Naive thymus-derived CD8-positive, alpha-beta T cell (primary cell): ENCODE data around the gene SRPK2. TPM values are rescaled to one million over a fixed set of nuclear protein-coding genes. Genes with fewer than 3 reads are reported as not detected.
A peak's percentile ranks its signal among the peaks of the same experiment; 100 is the strongest.
"Not testable (repeated sequence)": the region's sequence is repeated elsewhere in the genome, so short reads cannot be mapped to it uniquely, and the experiment has no call there.

Experiments used
- ATAC-seq, 2 donors: fragments of 150-1000 bp; cut with Tn5 transposase in 1 of 2; sonication (Bioruptor Pico), chemical (Tn5 transposase) in 1 of 2; 1 replicate in 1 of 2; 2 replicates in 1 of 2; pipeline ENCODE4 v1.10.0; 2021; ENCODE audit warnings: mild to moderate bottlenecking in 2 of 2, moderate library complexity in 2 of 2
- POLR2A ChIA-PET: fragments of 350-600 bp; sonication (Branson Sonifier 250); formaldehyde crosslinking; loops from one replicate; lab custom pipeline; 2021; ENCODE audit warnings: antibody characterized with exemption; lab: Charles Lee
- DNase-seq, 10 donors: peaks; one replicate each; pipeline versions ENCODE4 v3.0.0 to v3.0.0-alpha.2; 2020 to 2022
- H3K27ac Mint-ChIP-seq, 10 donors: one replicate each; pipeline ENCODE4 v1.8.0; 2020 to 2022; ENCODE audit warnings: mild to moderate bottlenecking in 10 of 10, mixed read lengths in 10 of 10, moderate library complexity in 4 of 10, inconsistent platforms in 1 of 10
- H3K27me3 Mint-ChIP-seq, 5 donors: one replicate each; pipeline ENCODE4 v1.8.0; 2021 to 2022; ENCODE audit warnings: mixed read lengths in 5 of 5
- H3K36me3 Mint-ChIP-seq, 3 donors: one replicate each; pipeline ENCODE4 v1.8.0; 2020 to 2022; ENCODE audit warnings: mixed read lengths in 3 of 3, mild to moderate bottlenecking in 2 of 3, inconsistent platforms in 1 of 3
- H3K4me1 Mint-ChIP-seq, 4 donors: one replicate each; pipeline ENCODE4 v1.8.0; 2021 to 2022; ENCODE audit warnings: mixed read lengths in 4 of 4
- H3K4me3 Mint-ChIP-seq, 10 donors: one replicate each; pipeline ENCODE4 v1.8.0; 2020 to 2022; ENCODE audit warnings: mild to moderate bottlenecking in 10 of 10, mixed read lengths in 10 of 10, moderate library complexity in 6 of 10, inconsistent platforms in 1 of 10
- H3K9me3 Mint-ChIP-seq, 9 donors: one replicate each; pipeline ENCODE4 v1.8.0; 2020 to 2022; ENCODE audit warnings: mixed read lengths in 9 of 9, mild to moderate bottlenecking in 3 of 9, inconsistent platforms in 1 of 9, moderate library complexity in 1 of 9
- polyA plus RNA-seq, 3 donors: library from polyadenylated mRNA; unstranded; fragments of 300-500 nt; fragmentation: Illumina TruSeq; gene quantifications; one replicate each; pipeline ENCODE4 v1.2.3, GENCODE V29; 2021
- total RNA-seq, 8 experiments: library from RNA in 2 of 8; stranded (reverse) in 2 of 8; gene quantifications; one replicate each; pipeline ENCODE4 v1.2.3 and lab custom pipeline; 2021 to 2026

SRPK2 gene
- total and polyA plus RNA-seq, 5 experiments from 2014 or later: 39.2 to 47.1 (median 40.4) TPM

DNA sequence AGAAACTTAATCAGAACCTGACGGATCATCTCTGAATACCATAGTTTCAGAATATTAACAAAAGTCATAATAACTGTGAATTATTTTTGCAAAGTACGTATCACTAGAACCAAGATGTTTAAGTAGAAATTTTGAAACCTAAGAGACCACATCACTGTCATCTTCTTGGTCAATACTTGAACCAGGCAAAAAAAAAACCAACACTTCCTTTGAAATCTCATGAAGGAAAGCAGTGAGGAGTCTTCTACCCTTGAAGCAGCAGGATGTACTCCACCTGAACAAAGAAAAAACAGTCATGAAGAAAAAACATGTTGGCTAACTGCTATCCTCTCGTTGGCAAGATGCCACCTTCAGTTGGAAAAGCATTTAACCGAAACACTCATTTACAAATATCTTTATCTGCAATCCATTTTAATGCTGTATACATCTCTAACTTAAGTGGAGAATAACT lies 82.4 kb downstream of the SRPK2 start:
- Mint-ChIP-seq H3K36me3 (peaks cover 0 to 12% (median 3%) of the 10 kb centered on the region in 3 donors), H3K27me3 (no peaks in the 10 kb centered on the region), H3K4me1 (peaks cover 31 to 70% (median 60%) of the 10 kb centered on the region in 4 donors), H3K9me3 (peaks cover 0 to 2% (median 0%) of the 10 kb centered on the region in 9 donors), H3K27ac (peak overlapping the region in 9 of 10 donors; percentile 7 to 76 (median 58)), H3K4me3 (peak overlapping the region in 7 of 10 donors; percentile 12 to 70 (median 39))
- peak in 3 of 10 donors; percentile 13 to 18 (median 18) for DNase-seq
- POLR2A ChIA-PET: no interaction called here
- peak in 1 of 2 donors; percentile 25 for ATAC-seq

DNA sequence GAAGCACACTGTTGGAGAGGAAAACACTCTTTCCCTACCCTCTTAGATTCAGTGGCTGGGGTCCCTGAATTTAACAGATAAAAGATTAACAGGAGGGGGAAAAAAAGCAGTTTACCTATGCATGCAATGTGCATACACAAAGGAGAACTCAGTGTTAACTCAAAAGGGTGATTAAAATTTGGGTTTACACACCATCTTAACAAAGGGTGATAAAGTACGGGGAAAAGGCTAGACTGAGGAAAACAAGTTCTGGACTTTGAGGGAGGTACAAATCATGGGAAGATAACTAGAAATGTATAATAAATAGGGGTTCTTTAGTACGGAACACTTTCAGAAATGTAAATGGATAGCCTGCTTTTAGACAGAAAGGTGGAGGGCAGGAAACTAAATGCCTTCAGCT lies 83.1 kb downstream of the SRPK2 start:
- peaks cover 34 to 67% (median 62%) of the 10 kb centered on the region in 4 donors for H3K4me1 Mint-ChIP-seq
- DNase-seq (no peak), ATAC-seq (no peak)
- peak overlapping the region in 6 of 10 donors; percentile 38 to 74 (median 58) for H3K27ac Mint-ChIP-seq
- peaks cover 0 to 12% (median 3%) of the 10 kb centered on the region in 3 donors for H3K36me3 Mint-ChIP-seq
- peak overlapping the region in 3 of 10 donors; percentile 12 to 70 (median 60) for H3K4me3 Mint-ChIP-seq
- H3K9me3 Mint-ChIP-seq: peaks cover 0 to 2% (median 0%) of the 10 kb centered on the region in 9 donors
- no peaks in the 10 kb centered on the region for H3K27me3 Mint-ChIP-seq
- POLR2A ChIA-PET: no interaction called here

DNA sequence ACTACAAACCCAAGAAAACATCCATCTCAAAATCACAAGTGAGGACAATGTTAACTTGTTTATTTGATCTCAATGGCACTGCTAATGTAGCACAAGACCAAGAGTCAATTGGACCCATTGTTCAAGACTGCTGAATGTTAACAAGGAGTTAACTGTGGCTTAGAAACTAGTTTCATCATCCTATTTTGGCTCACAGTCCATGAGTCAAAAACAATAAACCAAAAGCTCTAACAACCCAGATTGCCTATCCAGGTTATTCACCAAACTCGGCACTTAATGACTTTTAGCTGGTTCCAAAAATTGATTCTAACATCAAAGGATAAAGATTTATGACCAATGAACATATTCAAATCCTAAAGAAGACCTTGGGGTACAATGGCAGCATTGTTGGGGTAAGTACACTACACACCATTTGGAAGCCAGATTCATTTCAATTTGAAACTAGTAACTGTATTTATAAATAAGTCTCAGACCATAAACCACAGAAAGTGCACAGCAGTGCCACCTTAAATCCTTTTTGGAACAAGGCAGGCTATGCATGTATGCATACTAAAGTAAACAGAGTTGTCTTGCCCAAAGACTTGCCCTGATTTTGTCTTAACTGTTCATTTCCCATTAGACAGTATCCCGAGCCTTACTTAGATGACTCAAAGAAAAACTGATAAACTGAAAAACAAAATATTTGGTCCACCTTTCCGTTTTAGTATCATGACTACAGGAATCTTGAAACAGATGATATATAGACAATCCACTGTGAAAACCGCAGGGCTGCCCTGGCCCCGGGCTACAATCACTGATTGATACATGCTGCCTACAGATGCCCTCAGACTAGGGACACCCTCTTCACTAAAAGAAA lies 84.5 kb downstream of the SRPK2 start:
- Mint-ChIP-seq H3K4me1 (peaks cover 29 to 68% (median 59%) of the 10 kb centered on the region in 4 donors), H3K4me3 (peak overlapping the region in 1 of 10 donors; percentile 25), H3K27me3 (no peaks in the 10 kb centered on the region), H3K27ac (peak overlapping the region in 6 of 10 donors; percentile 4 to 53 (median 34)), H3K36me3 (peaks cover 0 to 12% (median 3%) of the 10 kb centered on the region in 3 donors), H3K9me3 (peaks cover 0 to 2% (median 0%) of the 10 kb centered on the region in 9 donors)
- POLR2A ChIA-PET: no interaction called here
- DNase-seq: no peak
- no peak for ATAC-seq

GRCh38 chr7:105300587-105300986 lies 88.1 kb downstream of the SRPK2 start:
- H3K9me3 Mint-ChIP-seq, ATAC-seq, H3K27me3 Mint-ChIP-seq, POLR2A ChIA-PET, H3K36me3 Mint-ChIP-seq: not testable (repeated sequence)
- DNase-seq: peak in 4 of 10 donors; percentile 0 to 54 (median 38)
- Mint-ChIP-seq H3K4me1 (peaks cover 29 to 68% (median 58%) of the 10 kb centered on the region in 4 donors), H3K4me3 (peak overlapping the region in 9 of 10 donors; percentile 8 to 82 (median 54)), H3K27ac (peak overlapping the region; percentile 3 to 76 (median 36))

- peak overlapping the region in 2 of 10 donors; percentile 5 to 40 for H3K4me3 Mint-ChIP-seq
- H3K27ac Mint-ChIP-seq: peak overlapping the region in 6 of 10 donors; percentile 12 to 77 (median 57)
- peaks cover 0 to 12% (median 3%) of the 10 kb centered on the region in 3 donors for H3K36me3 Mint-ChIP-seq
- no peaks in the 10 kb centered on the region for H3K27me3 Mint-ChIP-seq
- DNase-seq (no peak), ATAC-seq (no peak)
- H3K9me3 Mint-ChIP-seq: peaks cover 0 to 2% (median 0%) of the 10 kb centered on the region in 9 donors
- POLR2A ChIA-PET: interaction anchor here (0.6 to 1.0 kb wide), 3 partner anchors 11 to 155 kb away, joined by 3 read pairs; no protein-coding TSS in a partner anchor
- peaks cover 29 to 55% (median 53%) of the 10 kb centered on the region in 4 donors for H3K4me1 Mint-ChIP-seq
Measured at GRCh38 chr7:105298439-105298894, 90.3 kb downstream of the SRPK2 start.

DNA sequence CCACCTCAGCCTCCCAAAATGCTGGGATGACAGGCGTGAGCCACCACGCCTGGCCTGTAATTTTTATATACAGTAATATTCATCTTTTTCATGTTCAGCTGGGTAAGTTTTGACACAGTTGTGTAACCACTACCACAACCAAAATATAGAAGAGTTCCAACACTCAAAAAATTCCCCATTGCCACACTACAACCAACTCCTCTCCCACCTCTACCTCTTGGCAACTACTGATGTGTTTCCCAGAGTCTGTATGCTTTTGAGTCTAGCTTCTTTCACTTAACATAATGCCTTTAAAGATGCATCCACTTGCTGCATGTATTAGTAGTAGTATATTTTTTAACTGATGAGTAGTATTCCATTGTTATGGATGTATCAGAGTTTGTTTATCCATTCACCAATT lies 90.7 kb downstream of the SRPK2 start:
- Mint-ChIP-seq H3K27ac (peak overlapping the region in 5 of 10 donors; percentile 2 to 77 (median 53)), H3K36me3 (peaks cover 0 to 11% (median 3%) of the 10 kb centered on the region in 3 donors), H3K4me3 (peak overlapping the region in 1 of 10 donors; percentile 16), H3K27me3 (no peaks in the 10 kb centered on the region), H3K4me1 (peaks cover 29 to 55% (median 53%) of the 10 kb centered on the region in 4 donors), H3K9me3 (peaks cover 0 to 2% (median 0%) of the 10 kb centered on the region in 9 donors)
- DNase-seq (no peak), ATAC-seq (no peak)
- POLR2A ChIA-PET: interaction anchor here (0.6 kb wide), 1 partner anchor 11 kb away, joined by 3 read pairs; no protein-coding TSS in a partner anchor

DNA sequence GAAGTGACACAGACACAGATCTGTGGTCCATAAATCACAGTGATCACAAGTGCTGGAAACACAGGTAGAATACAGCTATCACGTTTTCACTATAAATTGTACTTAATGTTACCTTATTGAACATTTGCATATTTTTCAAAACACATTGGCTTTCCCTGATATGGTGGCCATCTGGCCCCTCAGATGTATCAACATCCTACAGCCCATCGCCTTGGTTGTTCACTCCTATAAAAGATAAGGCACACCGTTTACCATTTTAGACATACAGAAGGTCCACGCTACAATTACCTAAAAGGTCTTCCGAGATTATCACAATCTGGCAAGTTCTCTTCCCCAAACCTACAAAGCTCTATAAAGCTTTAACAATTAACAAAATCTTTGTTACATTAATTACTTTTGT lies 91.4 kb downstream of the SRPK2 start:
- Mint-ChIP-seq H3K4me1 (peaks cover 29 to 55% (median 53%) of the 10 kb centered on the region in 4 donors), H3K27me3 (no peaks in the 10 kb centered on the region), H3K27ac (peak overlapping the region in 2 of 10 donors; percentile 41 to 54), H3K36me3 (peaks cover 0 to 7% (median 0%) of the 10 kb centered on the region in 3 donors), H3K4me3 (no peak overlapping the region), H3K9me3 (peaks cover 0 to 2% (median 0%) of the 10 kb centered on the region in 9 donors)
- DNase-seq (no peak), ATAC-seq (no peak)
- POLR2A ChIA-PET: no interaction called here

GRCh38 chr7:105296491-105296890 lies 92.2 kb downstream of the SRPK2 start:
- Mint-ChIP-seq H3K27ac (peak overlapping the region in 2 of 10 donors; percentile 31 to 47), H3K4me3 (no peak overlapping the region), H3K36me3 (peaks cover 0 to 7% (median 0%) of the 10 kb centered on the region in 3 donors), H3K4me1 (peaks cover 25 to 49% (median 48%) of the 10 kb centered on the region in 4 donors), H3K9me3 (peaks cover 0 to 2% (median 0%) of the 10 kb centered on the region in 9 donors), H3K27me3 (no peaks in the 10 kb centered on the region)
- DNase-seq (no peak), ATAC-seq (no peak)
- POLR2A ChIA-PET: no interaction called here

GRCh38 chr7:105295596-105296352 lies 92.9 kb downstream of the SRPK2 start:
- ATAC-seq (no peak), DNase-seq (no peak)
- peaks cover 0 to 7% (median 0%) of the 10 kb centered on the region in 3 donors for H3K36me3 Mint-ChIP-seq
- peaks cover 0 to 2% (median 0%) of the 10 kb centered on the region in 9 donors for H3K9me3 Mint-ChIP-seq
- no peaks in the 10 kb centered on the region for H3K27me3 Mint-ChIP-seq
- peaks cover 24 to 47% (median 45%) of the 10 kb centered on the region in 4 donors for H3K4me1 Mint-ChIP-seq
- no peak overlapping the region for H3K4me3 Mint-ChIP-seq
- peak overlapping the region in 4 of 10 donors; percentile 9 to 46 (median 17) for H3K27ac Mint-ChIP-seq
- POLR2A ChIA-PET: no interaction called here

DNA sequence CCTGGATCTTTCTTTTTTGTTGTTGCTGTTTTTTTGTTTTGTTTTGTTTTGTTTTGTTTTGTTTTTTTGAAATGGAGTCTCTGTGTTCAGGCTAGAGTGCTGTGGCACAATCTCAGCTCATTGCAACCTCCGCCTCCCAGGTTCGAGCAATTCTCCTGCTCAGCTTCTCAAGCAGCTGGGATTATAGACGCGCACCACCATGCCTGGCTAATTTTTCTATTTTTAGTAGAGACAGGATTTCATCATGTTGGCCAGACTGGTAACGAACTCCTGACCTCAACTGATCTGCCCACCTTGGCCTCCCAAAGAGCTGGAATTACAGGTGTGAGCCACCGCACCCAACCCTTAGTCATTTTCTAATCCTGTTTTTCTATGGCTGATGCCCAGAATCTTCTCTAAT lies 94.2 kb downstream of the SRPK2 start:
- ATAC-seq, H3K27ac Mint-ChIP-seq, H3K4me3 Mint-ChIP-seq, H3K27me3 Mint-ChIP-seq, DNase-seq, H3K9me3 Mint-ChIP-seq: not testable (repeated sequence)
- Mint-ChIP-seq H3K4me1 (peaks cover 24 to 46% (median 41%) of the 10 kb centered on the region in 4 donors), H3K36me3 (peaks cover 0 to 10% (median 3%) of the 10 kb centered on the region in 3 donors)
- POLR2A ChIA-PET: interaction anchor here (1.4 kb wide), 1 partner anchor 26 kb away, joined by 3 read pairs; no protein-coding TSS in a partner anchor

GRCh38 chr7:105289704-105290103 lies 99.0 kb downstream of the SRPK2 start:
- Mint-ChIP-seq H3K4me3 (no peak overlapping the region), H3K4me1 (peaks cover 13 to 25% (median 24%) of the 10 kb centered on the region in 4 donors), H3K27me3 (no peaks in the 10 kb centered on the region), H3K27ac (peak overlapping the region in 3 of 10 donors; percentile 1 to 5 (median 3)), H3K36me3 (peaks cover 0 to 9% (median 8%) of the 10 kb centered on the region in 3 donors), H3K9me3 (peaks cover 0 to 2% (median 0%) of the 10 kb centered on the region in 9 donors)
- DNase-seq (no peak), ATAC-seq (no peak)
- POLR2A ChIA-PET: no interaction called here

DNA sequence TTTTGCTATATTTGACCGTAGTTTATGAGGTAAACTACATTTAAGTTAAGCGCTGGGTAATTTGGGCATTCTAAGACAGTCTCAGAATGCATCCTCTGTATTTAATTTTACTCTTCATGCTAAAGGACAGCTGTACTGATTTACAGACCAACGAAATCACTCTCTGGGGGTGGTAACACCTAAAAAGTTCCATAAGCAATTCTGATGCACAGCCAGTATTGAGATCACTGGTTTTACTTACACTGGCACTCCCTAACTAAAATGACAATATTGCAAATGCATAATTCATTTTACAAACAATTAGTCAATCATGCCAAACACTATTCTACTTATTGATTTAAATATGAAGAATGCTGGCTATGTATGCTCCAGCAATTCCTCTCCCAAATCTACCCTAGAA lies 102.3 kb downstream of the SRPK2 start:
- ATAC-seq (no peak), DNase-seq (no peak)
- H3K27me3 Mint-ChIP-seq: no peaks in the 10 kb centered on the region
- no peaks in the 10 kb centered on the region for H3K9me3 Mint-ChIP-seq
- peaks cover 0 to 8% (median 5%) of the 10 kb centered on the region in 3 donors for H3K36me3 Mint-ChIP-seq
- POLR2A ChIA-PET: no interaction called here
- peaks cover 19 to 45% (median 37%) of the 10 kb centered on the region in 4 donors for H3K4me1 Mint-ChIP-seq
- no peak overlapping the region for H3K4me3 Mint-ChIP-seq
- H3K27ac Mint-ChIP-seq: no peak overlapping the region
